Osteoblast (primary cell): ENCODE measurements around the gene RCAN2. TPM values are rescaled to one million over a fixed set of nuclear protein-coding genes. Genes with fewer than 3 reads are reported as not detected.
A peak's percentile ranks its signal among the peaks of the same experiment; 100 is the strongest.

Experiments used
- DNase-seq: peaks from one replicate; pipeline ENCODE4 v3.0.0; 2011; ENCODE audit warnings: low spot score, mixed read lengths; ENCODE audit not compliant: insufficient read length; ENCODE audit errors: missing footprints
- H2AFZ ChIP-seq: 2 replicates; pipeline ENCODE4 v1.6.0; 2011; ENCODE audit warnings: mild to moderate bottlenecking, low read length
- H3K27ac ChIP-seq: 2 replicates; pipeline ENCODE4 v1.5.1; 2011; ENCODE audit warnings: mild to moderate bottlenecking, low read depth, low read length, moderate library complexity
- H3K27me3 ChIP-seq: 2 replicates; pipeline ENCODE4 v1.6.0; 2012; ENCODE audit warnings: mild to moderate bottlenecking, control low read depth, inconsistent platforms, low read length, moderate library complexity; ENCODE audit not compliant: insufficient read depth
- H3K36me3 ChIP-seq: 2 replicates; pipeline ENCODE4 v1.5.1; 2011; ENCODE audit warnings: mild to moderate bottlenecking, low read length, control low read depth, moderate library complexity; ENCODE audit not compliant: insufficient read depth
- H3K4me1 ChIP-seq: 2 replicates; pipeline ENCODE4 v1.5.1; 2011; ENCODE audit warnings: mild to moderate bottlenecking, low read length, control low read depth, moderate library complexity; ENCODE audit not compliant: insufficient read depth
- H3K4me2 ChIP-seq: 2 replicates; pipeline ENCODE4 v1.6.0; 2011; ENCODE audit warnings: mild to moderate bottlenecking, low read length; ENCODE audit not compliant: insufficient read depth
- H3K4me3 ChIP-seq: fragments of 200-600 bp; sonication (generic); 3 replicates; pipeline ENCODE4 v1.5.1; 2012; ENCODE audit warnings: mild to moderate bottlenecking, low read length, inconsistent platforms; ENCODE audit not compliant: insufficient read depth
- H3K79me2 ChIP-seq: 2 replicates; pipeline ENCODE4 v1.6.0; 2012; ENCODE audit warnings: mild to moderate bottlenecking, low read length, control low read depth, inconsistent platforms; ENCODE audit not compliant: insufficient read depth
- H3K9me3 ChIP-seq: 2 replicates; pipeline ENCODE4 v1.5.1; 2011; ENCODE audit warnings: low read depth, low read length, control low read depth
- H4K20me1 ChIP-seq: 2 replicates; pipeline ENCODE4 v1.6.0; 2012; ENCODE audit warnings: mild to moderate bottlenecking, low read length, control low read depth; ENCODE audit not compliant: insufficient read depth
- CTCF ChIP-seq: IDR thresholded peaks from 2 replicates; pipeline ENCODE4 v1.5.1; 2011; ENCODE audit warnings: mild to moderate bottlenecking, low read depth, low read length, moderate library complexity; ENCODE audit errors: extremely low read depth
- total RNA-seq: library from RNA; depleted of rRNA; stranded (reverse); fragments of >200 nt; gene quantifications from 2 replicates; pipeline ENCODE4 v1.2.3, GENCODE V29; 2012

RCAN2 gene
- total RNA-seq, 1 donor: 14.1 TPM

DNA sequence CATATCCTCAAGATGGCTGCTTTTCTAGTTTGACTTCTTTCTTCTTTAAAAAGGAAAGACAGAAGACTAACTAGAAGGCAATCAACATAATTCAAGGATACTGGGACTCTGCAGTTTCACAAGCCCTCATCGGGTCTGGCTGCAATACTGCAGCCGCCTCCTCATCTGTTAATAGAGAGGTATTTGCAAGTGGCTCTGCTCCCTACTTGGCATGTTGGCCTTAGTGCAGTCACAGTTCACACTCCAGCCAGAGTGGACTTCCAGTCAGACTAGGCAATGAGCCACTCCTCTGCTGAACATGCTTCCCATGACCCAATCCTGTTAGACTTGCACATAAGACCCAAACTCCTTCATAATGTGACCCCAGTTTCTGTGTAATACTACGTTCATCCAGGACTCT lies 178.6 kb downstream of the RCAN2 start:
- no peaks in the 10 kb centered on the region for H3K9me3 ChIP-seq
- H3K79me2 ChIP-seq: no peaks in the 10 kb centered on the region
- no peak overlapping the region for H2AFZ ChIP-seq
- H3K36me3 ChIP-seq: no peaks in the 10 kb centered on the region
- H3K4me3 ChIP-seq: no peak overlapping the region
- no peak overlapping the region for H3K27ac ChIP-seq
- no peak for TF ChIP-seq CTCF
- H3K4me1 ChIP-seq: no peaks in the 10 kb centered on the region
- no peak for DNase-seq
- H4K20me1 ChIP-seq: no peaks in the 10 kb centered on the region
- no peak overlapping the region for H3K4me2 ChIP-seq
- no peaks in the 10 kb centered on the region for H3K27me3 ChIP-seq

DNA sequence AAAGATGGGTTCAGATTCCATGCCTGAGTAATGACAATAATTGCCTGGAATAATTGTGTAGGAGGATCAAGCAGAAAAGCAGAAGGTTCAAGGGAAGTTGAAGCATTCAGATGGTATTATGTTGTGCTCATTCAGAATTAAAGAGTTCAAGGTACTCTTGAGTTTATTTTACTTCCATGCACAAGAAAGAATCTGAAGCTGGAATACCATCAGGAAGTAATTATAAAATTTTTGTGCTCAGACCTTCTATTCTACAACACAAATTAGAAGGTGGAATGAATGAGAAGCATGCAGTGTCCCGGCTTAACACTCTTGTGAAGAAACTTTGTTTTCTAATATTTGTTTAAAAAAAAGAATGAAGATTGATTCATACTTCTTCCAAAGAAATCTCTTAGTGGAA lies 181.1 kb downstream of the RCAN2 start:
- no peaks in the 10 kb centered on the region for H4K20me1 ChIP-seq
- H3K4me2 ChIP-seq: no peak overlapping the region
- H3K79me2 ChIP-seq: no peaks in the 10 kb centered on the region
- H3K9me3 ChIP-seq: no peaks in the 10 kb centered on the region
- no peak overlapping the region for H3K4me3 ChIP-seq
- H3K27ac ChIP-seq: no peak overlapping the region
- H2AFZ ChIP-seq: no peak overlapping the region
- H3K36me3 ChIP-seq: no peaks in the 10 kb centered on the region
- TF ChIP-seq CTCF: no peak
- DNase-seq: no peak
- no peaks in the 10 kb centered on the region for H3K4me1 ChIP-seq
- no peaks in the 10 kb centered on the region for H3K27me3 ChIP-seq

GRCh38 chr6:46306431-46306830 lies 184.8 kb downstream of the RCAN2 start:
- Histone ChIP-seq H4K20me1 (no peaks in the 10 kb centered on the region), H3K27me3 (no peaks in the 10 kb centered on the region), H3K9me3 (no peaks in the 10 kb centered on the region), H2AFZ (no peak overlapping the region), H3K4me3 (no peak overlapping the region), H3K4me1 (no peaks in the 10 kb centered on the region), H3K4me2 (no peak overlapping the region), H3K27ac (no peak overlapping the region), H3K36me3 (no peaks in the 10 kb centered on the region), H3K79me2 (no peaks in the 10 kb centered on the region)
- TF ChIP-seq CTCF: no peak
- DNase-seq: no peak

DNA sequence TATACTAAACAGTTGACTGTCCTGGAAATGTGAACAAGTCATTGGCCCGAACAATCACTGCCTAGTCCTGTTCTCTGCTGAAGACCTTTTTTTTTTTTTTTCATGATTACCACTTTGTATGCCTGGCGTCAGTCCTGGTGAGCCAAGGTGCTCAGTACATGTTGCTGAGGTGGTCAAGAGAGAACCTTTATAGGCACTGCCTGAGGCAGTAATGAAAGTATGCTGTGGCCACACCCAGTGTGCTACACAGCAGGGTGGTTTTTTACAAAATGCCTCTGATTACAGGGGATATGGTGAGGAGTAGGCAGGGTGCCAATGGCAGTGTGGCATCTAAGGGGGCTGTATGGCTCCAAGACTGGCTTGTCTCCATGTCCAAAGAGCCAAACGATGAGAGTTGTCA lies 185.4 kb downstream of the RCAN2 start:
- Histone ChIP-seq H3K27ac (no peak overlapping the region), H3K4me1 (no peaks in the 10 kb centered on the region), H2AFZ (no peak overlapping the region), H3K9me3 (no peaks in the 10 kb centered on the region), H3K79me2 (no peaks in the 10 kb centered on the region), H4K20me1 (no peaks in the 10 kb centered on the region), H3K27me3 (no peaks in the 10 kb centered on the region), H3K4me3 (no peak overlapping the region), H3K36me3 (no peaks in the 10 kb centered on the region), H3K4me2 (no peak overlapping the region)
- TF ChIP-seq CTCF: no peak
- peak; percentile 54 for DNase-seq
